ENCODE data around the gene MBNL2. TPM values are rescaled to one million over a fixed set of nuclear protein-coding genes. Genes with fewer than 3 reads are reported as not detected.

MBNL2 gene
- total RNA-seq, 1 donor from 2014 or later: 71.8 TPM

DNA sequence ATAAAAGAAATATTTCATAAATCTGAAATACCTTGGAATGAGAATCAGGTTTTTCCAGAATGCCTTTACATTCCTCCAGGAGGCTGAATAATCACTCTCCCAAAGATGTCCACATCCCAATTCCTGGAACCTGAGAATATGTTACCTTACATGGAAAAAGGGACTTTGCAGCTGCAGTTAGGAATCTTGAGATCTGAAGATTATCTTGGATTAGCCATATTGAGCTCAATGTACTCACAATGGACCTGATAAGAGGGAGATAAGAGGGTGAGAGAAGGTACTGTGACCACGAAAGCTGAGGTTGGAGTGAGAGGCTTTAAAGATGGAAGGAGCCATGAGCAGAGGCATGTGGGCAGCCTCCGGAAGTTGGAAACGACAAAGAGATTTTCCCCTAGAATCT, 36.8 kb upstream of the MBNL2 start:
- no peak overlapping the region for H3K27ac Mint-ChIP-seq
- H3K36me3 Mint-ChIP-seq: peaks cover 2% of the 10 kb centered on the region
- peaks cover 9% of the 10 kb centered on the region for H3K9me3 Mint-ChIP-seq
- TF ChIP-seq CTCF (IDR thresholded peaks at IDR 0.05; ENCODE audit: unreplicated experiment): no peak
- DNase-seq (ENCODE audit: low spot score in 2 of 2, unreplicated experiment in 2 of 2): no peak
- no peaks in the 10 kb centered on the region for H3K27me3 Mint-ChIP-seq (ENCODE audit: low read depth)
- no peak overlapping the region for H3K4me3 Mint-ChIP-seq
- H3K4me1 Mint-ChIP-seq: peaks cover 6% of the 10 kb centered on the region

DNA sequence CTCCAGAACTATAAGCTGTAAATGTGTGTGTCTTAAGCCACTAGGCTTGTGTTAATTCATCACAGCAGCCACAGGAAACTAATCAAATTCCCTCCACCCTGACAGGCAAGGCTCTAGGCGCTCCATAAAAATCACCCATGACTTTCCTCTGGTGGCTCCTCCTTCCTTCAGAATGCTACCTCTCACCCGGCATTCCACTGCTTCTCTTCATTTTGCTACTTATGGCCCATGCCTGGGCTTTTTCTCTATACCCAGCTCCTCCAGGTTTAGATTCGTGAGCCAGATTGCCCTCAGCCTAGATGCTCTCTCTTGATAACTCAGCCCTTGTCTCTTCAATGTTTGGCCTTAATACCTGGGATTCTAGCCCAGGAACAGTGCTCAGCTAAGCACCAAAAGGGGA, 36.4 kb upstream of the MBNL2 start:
- no peak for DNase-seq (ENCODE audit: low spot score in 2 of 2, unreplicated experiment in 2 of 2)
- H3K4me3 Mint-ChIP-seq: no peak overlapping the region
- H3K9me3 Mint-ChIP-seq: peaks cover 9% of the 10 kb centered on the region
- H3K4me1 Mint-ChIP-seq: peaks cover 6% of the 10 kb centered on the region
- peaks cover 2% of the 10 kb centered on the region for H3K36me3 Mint-ChIP-seq
- H3K27me3 Mint-ChIP-seq (ENCODE audit: low read depth): no peaks in the 10 kb centered on the region
- no peak for TF ChIP-seq CTCF (IDR thresholded peaks at IDR 0.05; ENCODE audit: unreplicated experiment)
- no peak overlapping the region for H3K27ac Mint-ChIP-seq

DNA sequence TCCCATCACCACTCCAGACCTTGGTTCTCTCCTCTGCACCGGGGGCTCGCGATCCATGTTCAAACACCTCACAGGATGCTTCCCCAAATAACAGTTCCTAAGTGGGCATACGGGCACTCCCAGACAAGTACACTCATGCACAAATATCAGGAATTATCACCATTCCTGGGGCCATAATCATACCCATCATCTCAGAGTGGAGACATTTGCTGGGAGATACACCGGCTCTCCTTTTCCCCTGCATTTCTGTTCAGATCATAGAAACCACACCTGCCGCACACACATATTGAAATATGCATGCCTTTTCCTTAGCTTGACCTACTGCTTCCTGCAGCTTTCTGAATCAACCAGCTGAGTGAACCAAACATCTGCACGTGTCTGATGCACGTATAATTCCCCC, 33.9 kb upstream of the MBNL2 start:
- peaks cover 12% of the 10 kb centered on the region for H3K9me3 Mint-ChIP-seq
- H3K27me3 Mint-ChIP-seq (ENCODE audit: low read depth): no peaks in the 10 kb centered on the region
- TF ChIP-seq CTCF (IDR thresholded peaks at IDR 0.05; ENCODE audit: unreplicated experiment): no peak

GRCh38 chr13:97189928-97190327, 32.2 kb upstream of the MBNL2 start:
- no peak overlapping the region for H3K27ac Mint-ChIP-seq
- H3K36me3 Mint-ChIP-seq: peaks cover 2% of the 10 kb centered on the region
- H3K4me3 Mint-ChIP-seq: no peak overlapping the region
- H3K4me1 Mint-ChIP-seq: peaks cover 20% of the 10 kb centered on the region
- no peak for DNase-seq (ENCODE audit: low spot score in 2 of 2, unreplicated experiment in 2 of 2)
- no peak for TF ChIP-seq CTCF (IDR thresholded peaks at IDR 0.05; ENCODE audit: unreplicated experiment)
- no peaks in the 10 kb centered on the region for H3K27me3 Mint-ChIP-seq (ENCODE audit: low read depth)
- H3K9me3 Mint-ChIP-seq: peaks cover 16% of the 10 kb centered on the region

More for the DNA sequence above, 33.9 kb upstream of the MBNL2 start:
- peaks cover 2% of the 10 kb centered on the region for H3K36me3 Mint-ChIP-seq
- no peak for DNase-seq (ENCODE audit: low spot score in 2 of 2, unreplicated experiment in 2 of 2)
- H3K4me3 Mint-ChIP-seq: no peak overlapping the region
- H3K4me1 Mint-ChIP-seq: peaks cover 8% of the 10 kb centered on the region
- no peak overlapping the region for H3K27ac Mint-ChIP-seq

GRCh38 chr13:97191142-97191541, 31.0 kb upstream of the MBNL2 start:
- H3K27me3 Mint-ChIP-seq (ENCODE audit: low read depth): no peaks in the 10 kb centered on the region

More at GRCh38 chr13:97191142-97191541, 31.0 kb upstream of the MBNL2 start:
- DNase-seq (ENCODE audit: low spot score in 2 of 2, unreplicated experiment in 2 of 2): no peak
- no peak overlapping the region for H3K27ac Mint-ChIP-seq
- no peak overlapping the region for H3K4me3 Mint-ChIP-seq
- H3K9me3 Mint-ChIP-seq: peaks cover 8% of the 10 kb centered on the region
- no peak for TF ChIP-seq CTCF (IDR thresholded peaks at IDR 0.05; ENCODE audit: unreplicated experiment)
- H3K4me1 Mint-ChIP-seq: peaks cover 21% of the 10 kb centered on the region
- H3K36me3 Mint-ChIP-seq: no peaks in the 10 kb centered on the region

Measured in mesothelial cell of epicardium (in vitro differentiated cells).